Inflammatory macrophage (primary cell): Measurements from ENCODE around the gene IFITM10.
"Not testable (repeated sequence)": the region's sequence is repeated elsewhere in the genome, so short reads cannot be mapped to it uniquely, and the experiment has no call there.

Source experiments
- DNase-seq, 2 donors: peaks; one replicate each; pipeline ENCODE4 v3.0.0-alpha.2; 2020 to 2022

The IFITM10 gene

GRCh38 chr11:1691026-1691877 is 59.1 kb downstream of the IFITM10 start:
- DNase-seq, result no peak

GRCh38 chr11:1690167-1691025 is 60.0 kb downstream of the IFITM10 start:
- DNase-seq, result no peak

GRCh38 chr11:1689250-1690166 is 60.9 kb downstream of the IFITM10 start:
- not testable (repeated sequence) for DNase-seq

- not testable (repeated sequence) for DNase-seq
These were observed 62.0 kb downstream of the IFITM10 start for GRCh38 chr11:1688336-1688947.

GRCh38 chr11:1686220-1686619 is 64.2 kb downstream of the IFITM10 start:
- not testable (repeated sequence) for DNase-seq

- not testable (repeated sequence) for DNase-seq
These were observed 65.2 kb downstream of the IFITM10 start for GRCh38 chr11:1684886-1685874.

GRCh38 chr11:1683904-1684572 is 66.4 kb downstream of the IFITM10 start:
- DNase-seq, result not testable (repeated sequence)

GRCh38 chr11:1683216-1683615 is 67.2 kb downstream of the IFITM10 start:
- not testable (repeated sequence) for DNase-seq
